Left lobe of liver (tissue), 2 donors: ENCODE data around the gene TPSB2. TPM values are rescaled to one million over a fixed set of nuclear protein-coding genes. Genes with fewer than 3 reads are reported as not detected.
A peak's percentile ranks its signal among the peaks of the same experiment; 100 is the strongest.
"Not testable (repeated sequence)": the region's sequence is repeated elsewhere in the genome, so short reads cannot be mapped to it uniquely, and the experiment has no call there.

Experiments used
- ATAC-seq: fragments of 200-7000 bp; cut with Tn5 transposase; one replicate; pipeline ENCODE4 v1.9.1; 2020; ENCODE audit warnings: mild to moderate bottlenecking, moderate library complexity
- DNase-seq: peaks from one replicate; pipeline ENCODE4 v3.0.0-alpha.2; 2020; ENCODE audit warnings: low spot score
- total RNA-seq: library from RNA; stranded (reverse); gene quantifications from one replicate; pipeline ENCODE4 v1.2.1, GENCODE V29; 2021
- donor health status: DM: no; HTN: no; CAD: no; lungs with moderate emphysema.
- donor health status: DM: no; HTN: yes; CAD: no.

Gene TPSB2
- 1.6 TPM for total RNA-seq

GRCh38 chr16:1230084-1230470, at the start of gene TPSB2:
Gene TPSB2 (minus strand): TSS chr16:1230184. CDS start chr16:1229951, 233 bp downstream.
- not testable (repeated sequence) for ATAC-seq, DNase-seq

GRCh38 chr16:1279081-1279944, 49.3 kb upstream of the TPSB2 start:
- no peak for ATAC-seq
- no peak for DNase-seq

GRCh38 chr16:1278477-1278876, 48.5 kb upstream of the TPSB2 start:
- no peak for ATAC-seq

GRCh38 chr16:1277617-1278282, 47.8 kb upstream of the TPSB2 start:
- DNase-seq (no peak), ATAC-seq (no peak)

More at GRCh38 chr16:1278477-1278876, 48.5 kb upstream of the TPSB2 start:
- DNase-seq: no peak

GRCh38 chr16:1277151-1277598, 47.2 kb upstream of the TPSB2 start:
- ATAC-seq: no peak
- no peak for DNase-seq

- DNase-seq (no peak), ATAC-seq (no peak)
These were observed 46.5 kb upstream of the TPSB2 start for GRCh38 chr16:1276580-1276878.

GRCh38 chr16:1275791-1276579, 46.0 kb upstream of the TPSB2 start:
- DNase-seq (no peak), ATAC-seq (no peak)

- ATAC-seq: no peak
- no peak for DNase-seq
These were observed 44.8 kb upstream of the TPSB2 start for GRCh38 chr16:1274767-1275166.

- ATAC-seq: no peak
- DNase-seq: no peak
These were observed 43.8 kb upstream of the TPSB2 start for GRCh38 chr16:1273816-1274215.

GRCh38 chr16:1272453-1273198, 42.6 kb upstream of the TPSB2 start:
- peak; percentile 25 for ATAC-seq

GRCh38 chr16:1271724-1272413, 41.9 kb upstream of the TPSB2 start:
- ATAC-seq (peak; percentile 25), DNase-seq (peak; percentile 62)

More at GRCh38 chr16:1272453-1273198, 42.6 kb upstream of the TPSB2 start:
- DNase-seq: no peak

GRCh38 chr16:1271380-1271723, 41.4 kb upstream of the TPSB2 start:
- peak; percentile 27 for ATAC-seq
- peak; percentile 36 for DNase-seq

- not testable (repeated sequence) for ATAC-seq, DNase-seq
These were observed 39.4 kb upstream of the TPSB2 start for GRCh38 chr16:1269418-1269817.

GRCh38 chr16:1265826-1266225, 35.8 kb upstream of the TPSB2 start:
- DNase-seq (no peak), ATAC-seq (no peak)

GRCh38 chr16:1265090-1265630, 35.2 kb upstream of the TPSB2 start:
- DNase-seq (no peak), ATAC-seq (no peak)

GRCh38 chr16:1264345-1265089, 34.5 kb upstream of the TPSB2 start:
- no peak for ATAC-seq
- DNase-seq: no peak

GRCh38 chr16:1263591-1264344, 33.8 kb upstream of the TPSB2 start:
- DNase-seq (no peak), ATAC-seq (no peak)

GRCh38 chr16:1262846-1263221, 32.9 kb upstream of the TPSB2 start:
- no peak for DNase-seq
- ATAC-seq: no peak
